HFFc6 (cell line): ENCODE data around the gene TSPAN9. TPM values are rescaled to one million over a fixed set of nuclear protein-coding genes. Genes with fewer than 3 reads are reported as not detected.

Source experiments
- DNase-seq: peaks from one replicate; pipeline ENCODE4 v3.0.0-alpha.2; 2018
- H3K27ac Mint-ChIP-seq: 2 replicates; pipeline ENCODE4 v1.8.0; 2020; ENCODE audit warnings: mild to moderate bottlenecking, mixed read lengths
- H3K27me3 Mint-ChIP-seq: 2 replicates; pipeline ENCODE4 v1.8.0; 2021; ENCODE audit warnings: mild to moderate bottlenecking, moderate library complexity, mixed read lengths; ENCODE audit not compliant: insufficient read depth
- H3K36me3 Mint-ChIP-seq: 2 replicates; pipeline ENCODE4 v1.8.0; 2021; ENCODE audit warnings: low read depth, mixed read lengths
- H3K4me1 Mint-ChIP-seq: 2 replicates; pipeline ENCODE4 v1.8.0; 2020; ENCODE audit warnings: low read depth, mixed read lengths
- H3K4me3 Mint-ChIP-seq: 2 replicates; pipeline ENCODE4 v1.8.0; 2020; ENCODE audit warnings: mild to moderate bottlenecking, moderate library complexity, mixed read lengths
- H3K9me3 Mint-ChIP-seq: 2 replicates; pipeline ENCODE4 v1.8.0; 2020; ENCODE audit warnings: mild to moderate bottlenecking, mixed read lengths
- total RNA-seq, 6 experiments: library from RNA; stranded (reverse); fragmentation: NEBNext Ultra II Directional; extraction: Animal tissue kit (Norgen Biotek cat#: 25700); gene quantifications; 2 replicates in 1 of 6; 3 replicates in 5 of 6; pipeline ENCODE4 v1.2.3, GENCODE V29; 2021
- TF ChIP-seq, protein P1 (sequence below): fragments of 200-600 bp; sonication (generic); IDR thresholded peaks from 2 replicates; pipeline ENCODE4 v1.5.0; 2021; ENCODE audit warnings: antibody characterized with exemption, mild to moderate bottlenecking

Gene TSPAN9
- total RNA-seq, 6 experiments from 2014 or later, result 18.1 to 35.8 (median 22.7) TPM

DNA sequence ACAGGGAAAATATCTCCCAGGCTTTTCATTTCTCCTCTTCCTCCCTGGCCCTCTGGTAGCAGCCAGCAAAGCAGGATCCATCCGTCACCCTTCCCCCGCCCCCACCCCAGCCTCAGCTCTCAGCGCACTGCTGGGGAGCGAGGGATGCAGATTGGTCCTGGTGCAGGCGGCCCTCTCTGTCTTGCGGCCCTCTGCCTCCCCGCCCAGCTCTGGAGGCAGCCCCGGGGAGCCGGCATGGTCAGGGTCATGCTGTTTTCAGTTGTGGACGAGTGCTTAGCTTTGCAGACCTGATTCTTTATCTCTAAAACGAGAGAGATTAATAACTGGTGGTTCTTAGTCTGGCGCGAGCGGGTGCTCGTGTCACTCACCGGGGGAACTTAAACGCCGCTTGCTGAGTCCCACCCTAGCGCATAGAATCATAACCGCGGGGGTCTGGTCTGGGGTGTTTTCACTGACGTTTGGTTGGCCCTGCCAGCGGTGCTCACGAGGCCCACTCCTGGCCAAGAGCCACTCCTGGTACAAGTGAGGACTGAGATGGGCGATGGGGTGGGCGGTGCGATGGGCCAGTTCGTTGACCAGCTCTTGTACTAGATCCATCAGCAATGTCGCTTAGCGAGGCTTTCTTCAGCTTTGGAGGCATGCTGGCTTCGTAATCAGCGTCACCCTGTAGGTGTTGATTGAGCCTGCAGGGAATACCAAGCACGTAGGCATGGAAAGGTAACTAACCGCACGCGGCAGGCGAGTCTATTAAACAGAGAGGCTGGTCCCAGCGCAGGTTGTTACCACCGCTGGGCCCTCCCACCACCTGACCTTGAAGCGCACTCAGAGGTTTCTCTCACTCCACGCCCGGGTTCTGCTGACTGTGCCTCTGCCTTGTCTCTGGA, 95.2 kb downstream of the TSPAN9 start:
- H3K4me3 Mint-ChIP-seq, result no peak overlapping the region
- H3K4me1 Mint-ChIP-seq, result peaks cover 59% of the 10 kb centered on the region
- H3K36me3 Mint-ChIP-seq, result no peaks in the 10 kb centered on the region
- H3K9me3 Mint-ChIP-seq, result no peaks in the 10 kb centered on the region
- peak overlapping the region; percentile 97; the same call in 1 of the 2 replicates for H3K27ac Mint-ChIP-seq
- DNase-seq, result no peak
- TF ChIP-seq, protein P1, sequence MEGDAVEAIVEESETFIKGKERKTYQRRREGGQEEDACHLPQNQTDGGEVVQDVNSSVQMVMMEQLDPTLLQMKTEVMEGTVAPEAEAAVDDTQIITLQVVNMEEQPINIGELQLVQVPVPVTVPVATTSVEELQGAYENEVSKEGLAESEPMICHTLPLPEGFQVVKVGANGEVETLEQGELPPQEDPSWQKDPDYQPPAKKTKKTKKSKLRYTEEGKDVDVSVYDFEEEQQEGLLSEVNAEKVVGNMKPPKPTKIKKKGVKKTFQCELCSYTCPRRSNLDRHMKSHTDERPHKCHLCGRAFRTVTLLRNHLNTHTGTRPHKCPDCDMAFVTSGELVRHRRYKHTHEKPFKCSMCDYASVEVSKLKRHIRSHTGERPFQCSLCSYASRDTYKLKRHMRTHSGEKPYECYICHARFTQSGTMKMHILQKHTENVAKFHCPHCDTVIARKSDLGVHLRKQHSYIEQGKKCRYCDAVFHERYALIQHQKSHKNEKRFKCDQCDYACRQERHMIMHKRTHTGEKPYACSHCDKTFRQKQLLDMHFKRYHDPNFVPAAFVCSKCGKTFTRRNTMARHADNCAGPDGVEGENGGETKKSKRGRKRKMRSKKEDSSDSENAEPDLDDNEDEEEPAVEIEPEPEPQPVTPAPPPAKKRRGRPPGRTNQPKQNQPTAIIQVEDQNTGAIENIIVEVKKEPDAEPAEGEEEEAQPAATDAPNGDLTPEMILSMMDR, result no peak
- H3K27me3 Mint-ChIP-seq, result peaks cover 3% of the 10 kb centered on the region; the same call in 1 of the 2 replicates

DNA sequence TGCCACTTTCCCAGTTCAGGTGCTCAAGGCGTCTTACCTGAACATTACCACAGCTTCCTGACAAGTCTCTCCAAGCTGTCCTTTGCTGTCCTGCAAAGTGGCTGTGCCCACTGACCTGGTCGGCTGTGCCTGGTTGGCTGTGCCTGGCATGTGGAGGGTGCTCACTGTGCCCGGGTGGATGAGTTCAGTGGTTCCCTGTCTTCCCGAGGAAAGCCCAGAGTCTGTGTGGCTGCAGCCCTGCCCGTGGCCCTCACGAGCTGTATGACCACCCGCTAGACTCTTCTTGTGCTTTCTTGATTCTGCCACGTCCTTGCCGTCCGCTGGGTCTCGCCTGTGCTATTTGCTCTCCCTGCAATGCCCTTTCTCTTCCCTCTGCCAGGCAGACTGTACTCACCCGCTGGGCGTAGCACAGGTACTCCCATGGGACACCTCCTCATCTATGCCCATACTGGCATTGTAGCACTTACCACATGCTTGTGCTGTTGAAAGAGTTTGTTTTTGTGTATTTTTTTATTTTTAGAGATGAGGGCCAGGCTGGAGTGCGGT, 95.9 kb downstream of the TSPAN9 start:
- no peak for DNase-seq
- no peaks in the 10 kb centered on the region for H3K36me3 Mint-ChIP-seq
- peaks cover 52% of the 10 kb centered on the region for H3K4me1 Mint-ChIP-seq
- no peak overlapping the region for H3K27ac Mint-ChIP-seq
- TF ChIP-seq, protein P1, result no peak
- no peak overlapping the region for H3K4me3 Mint-ChIP-seq
- H3K27me3 Mint-ChIP-seq, result peaks cover 3% of the 10 kb centered on the region; the same call in 1 of the 2 replicates
- H3K9me3 Mint-ChIP-seq, result no peaks in the 10 kb centered on the region

DNA sequence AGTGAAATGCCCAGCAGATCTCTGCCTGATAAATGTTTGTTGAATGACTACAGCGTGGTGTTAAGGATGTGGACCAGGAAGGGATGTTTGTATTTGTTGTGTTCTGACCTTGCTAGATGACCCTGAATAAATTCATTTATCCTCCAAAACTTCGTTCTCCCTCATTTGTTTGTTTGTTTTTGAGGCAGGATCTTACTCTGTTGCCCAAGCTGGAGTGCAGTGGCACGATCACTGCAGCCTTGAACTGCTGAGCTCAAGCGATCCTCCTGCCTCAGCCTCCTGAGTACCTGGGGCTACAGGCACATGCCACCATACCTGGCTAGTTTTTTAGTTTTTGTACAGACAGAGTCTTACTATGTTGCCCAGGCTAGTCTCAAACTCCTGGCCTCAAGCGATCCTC, 96.7 kb downstream of the TSPAN9 start:
- no peak for DNase-seq
- no peaks in the 10 kb centered on the region for H3K36me3 Mint-ChIP-seq
- no peak overlapping the region for H3K27ac Mint-ChIP-seq
- TF ChIP-seq, protein P1, result no peak
- H3K4me1 Mint-ChIP-seq, result peaks cover 48% of the 10 kb centered on the region
- no peaks in the 10 kb centered on the region for H3K9me3 Mint-ChIP-seq
- no peak overlapping the region for H3K4me3 Mint-ChIP-seq
- H3K27me3 Mint-ChIP-seq, result no peaks in the 10 kb centered on the region

DNA sequence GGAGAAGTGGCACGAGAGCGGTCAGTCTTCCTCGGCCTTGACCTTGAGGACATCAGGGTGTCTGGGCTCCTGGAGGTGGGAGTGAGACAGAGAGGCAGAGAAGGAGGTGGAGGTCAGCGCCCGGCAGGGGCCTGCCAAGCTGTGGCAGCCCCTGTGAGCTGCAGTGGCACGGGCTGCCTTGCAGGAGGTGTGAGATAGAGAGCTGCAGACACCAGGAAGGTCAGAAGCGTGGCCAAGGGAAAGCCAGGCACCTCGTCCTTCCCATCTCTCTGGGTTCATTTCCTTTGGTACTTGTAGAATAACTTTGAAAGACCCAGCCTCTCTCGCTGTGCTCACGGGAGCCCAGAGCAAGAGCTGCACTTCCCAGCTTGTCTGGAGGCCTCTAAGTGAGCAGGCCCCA, 98.1 kb downstream of the TSPAN9 start:
- DNase-seq, result no peak
- H3K27me3 Mint-ChIP-seq, result no peaks in the 10 kb centered on the region; the same call in 1 of the 2 replicates
- no peaks in the 10 kb centered on the region for H3K36me3 Mint-ChIP-seq
- H3K27ac Mint-ChIP-seq, result no peak overlapping the region
- no peaks in the 10 kb centered on the region for H3K9me3 Mint-ChIP-seq
- no peak overlapping the region for H3K4me3 Mint-ChIP-seq
- H3K4me1 Mint-ChIP-seq, result peaks cover 37% of the 10 kb centered on the region
- TF ChIP-seq, protein P1, result no peak

DNA sequence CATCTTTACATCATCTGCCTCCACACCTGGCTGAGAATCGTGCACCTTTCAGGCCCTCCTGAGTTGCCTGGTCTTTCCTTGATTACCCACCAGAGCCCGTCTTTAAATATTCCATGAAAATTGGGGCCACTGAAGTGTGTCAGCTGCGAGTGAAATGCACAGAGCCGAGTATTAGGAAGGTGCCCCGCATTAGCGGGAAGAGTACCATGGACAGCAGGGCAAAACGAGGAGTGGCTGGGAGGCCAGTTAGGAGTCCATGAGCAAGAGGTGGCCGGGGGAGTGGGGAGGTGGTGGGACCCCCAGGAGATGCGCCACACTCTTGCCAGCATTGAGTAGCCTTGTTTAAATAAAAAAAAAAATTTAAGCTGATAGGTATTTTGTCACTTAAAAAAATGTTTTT, 99.6 kb downstream of the TSPAN9 start:
- TF ChIP-seq, protein P1, result no peak
- Mint-ChIP-seq H3K4me1 (peaks cover 22% of the 10 kb centered on the region), H3K36me3 (no peaks in the 10 kb centered on the region), H3K4me3 (no peak overlapping the region), H3K9me3 (no peaks in the 10 kb centered on the region), H3K27ac (no peak overlapping the region), H3K27me3 (no peaks in the 10 kb centered on the region; the same call in 1 of the 2 replicates)
- DNase-seq, result no peak
